CMK (cell line): ENCODE data around the gene SH3RF1.

Experiments used
- DNase-seq: peaks from one replicate; pipeline ENCODE4 v3.0.0-alpha.2; 2010; ENCODE audit warnings: low read depth

The SH3RF1 gene

DNA sequence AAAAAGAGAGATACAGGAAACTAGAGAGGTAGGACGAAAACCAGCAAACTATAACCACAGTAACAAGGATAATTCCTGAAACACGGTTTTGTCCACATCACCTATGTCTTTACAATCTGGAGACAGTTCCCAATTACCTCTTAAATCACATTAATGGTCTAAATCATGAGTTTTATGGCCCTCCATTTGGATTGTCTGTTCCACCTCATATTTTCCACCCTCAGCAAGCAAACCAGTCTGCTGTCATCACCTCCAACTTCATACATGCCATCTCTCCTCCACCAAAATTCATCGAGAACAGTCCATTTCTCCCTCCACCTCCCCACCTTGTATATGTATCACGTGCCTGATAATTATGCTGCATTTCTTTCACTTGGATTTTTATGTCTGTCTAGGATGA lies 107.3 kb downstream of the SH3RF1 start:
- DNase-seq: no peak

DNA sequence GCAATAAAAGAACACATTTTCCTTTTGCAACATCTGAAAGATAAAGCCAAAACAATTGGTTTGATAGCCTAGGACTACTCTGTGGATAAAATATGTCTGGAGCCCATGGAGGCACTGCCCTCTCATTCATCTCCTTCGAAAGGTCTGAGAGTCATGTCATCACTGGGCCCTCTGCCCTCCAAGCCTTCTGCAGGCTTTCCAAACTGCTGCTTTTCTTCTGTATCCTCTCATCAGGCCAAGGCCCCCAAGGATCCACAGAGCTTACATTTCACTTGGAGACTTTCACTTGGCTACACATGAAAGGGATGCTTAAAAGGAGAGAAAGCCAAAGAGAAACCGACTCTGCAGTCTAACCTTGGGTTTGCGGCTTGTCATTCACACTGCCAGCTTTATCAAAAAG lies 109.9 kb downstream of the SH3RF1 start:
- no peak for DNase-seq

DNA sequence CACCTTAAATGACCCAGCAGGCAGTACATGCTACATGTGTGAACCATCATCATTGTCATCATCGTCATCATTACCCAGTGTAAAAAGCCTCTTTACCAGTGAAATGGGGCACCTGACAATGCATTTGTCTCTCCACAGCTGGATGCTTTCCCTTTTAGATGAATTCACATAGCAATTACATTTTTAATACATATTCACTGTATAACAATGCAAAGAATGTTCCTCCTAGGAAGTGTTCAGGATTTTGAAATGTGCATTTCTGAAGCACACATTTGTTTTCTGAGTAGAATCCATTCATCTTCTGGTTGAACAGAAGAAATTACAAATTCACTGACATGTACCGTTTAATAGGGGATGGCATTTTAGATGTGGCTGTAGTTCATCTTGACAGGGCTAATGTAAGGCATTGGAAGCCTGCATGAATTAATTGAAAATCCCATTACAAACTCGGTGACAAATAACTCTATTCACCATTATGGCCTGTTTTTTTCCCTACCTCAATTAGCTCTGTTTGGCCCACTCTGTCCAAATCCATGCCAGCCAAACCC lies 111.1 kb downstream of the SH3RF1 start:
- DNase-seq: no peak

DNA sequence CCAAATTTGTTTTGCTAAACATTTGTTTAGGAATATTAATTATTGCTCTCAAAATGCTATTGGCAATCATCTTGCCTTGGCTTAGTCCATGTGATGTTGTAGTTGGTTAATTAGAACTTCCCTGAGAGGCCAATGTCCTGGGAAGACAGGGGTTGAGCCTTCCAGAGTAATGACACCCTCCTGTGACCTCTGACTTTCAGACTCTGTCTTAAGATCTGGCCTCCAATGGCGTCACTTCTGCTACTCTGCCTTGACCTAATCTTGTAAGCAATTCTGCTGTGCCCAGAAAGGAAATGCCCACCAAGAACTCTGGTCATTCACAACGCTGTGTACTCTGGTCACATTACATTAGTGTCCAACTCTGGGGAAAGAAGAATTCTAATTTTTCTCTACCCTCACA lies 111.9 kb downstream of the SH3RF1 start:
- DNase-seq: no peak

DNA sequence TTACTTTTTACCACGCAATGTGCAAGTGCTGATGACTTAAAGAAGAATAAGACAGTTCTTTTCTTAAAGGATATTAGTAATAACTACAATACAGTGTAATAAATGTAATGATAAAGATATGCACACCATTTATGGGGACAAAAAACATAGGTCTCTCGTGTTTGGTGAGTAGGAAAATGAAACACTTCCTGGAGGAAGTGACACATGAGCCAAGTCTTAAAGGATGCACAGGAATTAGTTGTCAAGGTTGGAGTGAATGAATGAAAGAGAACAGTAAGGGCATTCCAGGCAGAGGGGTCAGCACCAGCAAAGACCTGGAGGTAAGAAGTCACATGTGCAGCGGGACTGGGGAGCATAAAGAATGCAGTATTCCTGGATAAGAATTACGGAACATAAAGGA lies 112.7 kb downstream of the SH3RF1 start:
- DNase-seq: no peak

DNA sequence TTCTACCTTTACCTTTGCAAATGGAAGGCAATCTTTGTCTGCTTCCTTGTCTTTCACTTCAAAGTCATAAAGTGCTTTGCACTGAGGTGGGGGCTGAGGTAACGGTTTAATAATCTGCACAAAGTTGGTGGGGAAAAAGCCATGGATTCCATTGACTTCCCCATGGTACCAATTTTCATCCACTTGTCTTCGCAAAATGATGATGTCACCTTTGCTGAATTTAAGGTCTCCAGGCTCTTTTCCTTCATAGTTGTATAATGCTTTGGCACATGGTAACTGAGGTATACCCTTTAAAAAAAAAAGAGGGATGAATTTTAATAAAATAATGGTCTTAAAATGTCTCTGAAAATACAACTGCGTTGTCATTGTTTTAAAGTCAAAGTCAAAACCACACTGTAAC lies 114.4 kb downstream of the SH3RF1 start:
- no peak for DNase-seq

DNA sequence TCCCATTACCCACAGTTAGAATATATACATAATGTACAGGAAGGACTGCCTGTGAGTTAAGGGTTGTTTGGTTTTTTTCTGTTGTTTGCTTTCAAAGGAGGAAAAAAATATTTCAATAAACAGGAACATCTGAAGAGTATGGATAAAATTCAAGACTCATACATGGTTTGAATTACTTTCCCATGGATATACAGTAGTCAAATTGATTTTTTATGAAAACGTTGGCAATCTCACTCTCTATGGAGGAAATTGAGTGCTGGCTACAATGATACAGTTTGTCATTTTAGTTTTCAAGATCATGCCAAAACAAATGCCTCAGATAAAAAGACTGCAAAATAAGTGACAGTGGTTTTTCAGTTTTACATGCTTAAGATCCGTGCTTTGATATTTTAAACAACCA lies 116.6 kb downstream of the SH3RF1 start:
- DNase-seq: no peak

DNA sequence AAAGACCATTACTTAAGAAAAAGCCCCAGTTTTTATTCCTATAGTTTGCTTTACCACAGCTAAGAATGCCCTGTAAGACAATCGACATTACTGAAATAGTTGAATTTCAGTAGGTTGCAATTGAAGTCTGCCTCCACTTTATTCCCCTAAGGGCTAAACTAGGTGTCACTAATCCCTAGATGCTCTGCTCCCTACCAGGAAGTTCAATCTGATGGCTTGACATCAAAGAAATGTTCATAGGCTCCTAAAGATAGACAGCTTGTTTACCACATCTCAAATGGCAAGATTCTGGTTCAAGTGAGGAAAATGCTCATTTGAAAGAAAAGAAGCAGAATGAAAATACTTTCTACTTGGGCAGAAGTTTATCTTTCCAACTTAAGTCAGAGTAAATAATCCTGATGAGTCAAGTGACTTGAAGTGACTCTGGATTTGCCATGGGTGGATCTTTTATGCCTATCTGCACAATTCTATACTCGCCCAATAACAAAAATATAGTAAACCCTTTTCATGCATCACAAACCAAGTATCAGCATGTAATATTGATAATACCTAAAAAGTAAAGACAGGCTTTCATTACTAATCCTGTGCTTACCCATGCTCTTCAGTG lies 117.2 kb downstream of the SH3RF1 start:
- no peak for DNase-seq

DNA sequence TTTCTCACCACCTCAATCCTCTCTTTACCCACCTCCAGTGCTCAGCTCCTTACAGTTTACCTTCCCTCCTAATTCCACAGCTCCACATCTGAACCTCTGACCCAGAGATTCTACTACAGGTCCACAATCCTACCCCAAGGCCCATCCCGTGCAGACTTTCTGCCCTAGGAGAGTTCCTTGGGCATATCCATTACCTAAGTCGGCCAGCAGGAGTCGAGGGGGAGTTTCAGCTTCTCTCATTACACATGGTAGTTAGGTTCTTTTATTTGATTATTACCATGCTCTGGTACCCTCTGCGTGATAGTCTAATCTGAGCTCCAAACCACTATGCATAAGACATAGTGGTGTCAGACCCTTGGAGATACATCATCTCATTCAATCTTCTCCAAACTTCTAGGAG lies 117.9 kb downstream of the SH3RF1 start:
- DNase-seq: no peak

DNA sequence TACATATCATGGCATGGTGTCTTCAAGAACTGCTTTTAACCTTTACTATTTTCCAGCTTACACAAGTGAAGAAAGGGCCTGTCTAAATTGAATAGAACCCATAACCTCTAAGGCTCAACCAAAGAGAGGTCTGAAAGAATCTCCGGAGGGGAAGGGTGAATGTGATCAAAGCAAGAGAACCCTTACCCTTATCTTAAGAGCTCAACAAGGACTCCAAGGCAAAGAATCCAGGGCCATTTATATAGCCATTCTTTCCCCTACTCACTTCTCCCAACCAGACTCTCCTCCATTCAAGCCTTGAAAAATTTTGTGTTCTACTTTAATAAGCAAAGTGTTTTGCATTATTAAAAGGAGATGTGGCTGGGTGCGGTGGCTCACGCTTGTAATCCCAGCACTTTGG lies 118.7 kb downstream of the SH3RF1 start:
- DNase-seq: no peak

DNA sequence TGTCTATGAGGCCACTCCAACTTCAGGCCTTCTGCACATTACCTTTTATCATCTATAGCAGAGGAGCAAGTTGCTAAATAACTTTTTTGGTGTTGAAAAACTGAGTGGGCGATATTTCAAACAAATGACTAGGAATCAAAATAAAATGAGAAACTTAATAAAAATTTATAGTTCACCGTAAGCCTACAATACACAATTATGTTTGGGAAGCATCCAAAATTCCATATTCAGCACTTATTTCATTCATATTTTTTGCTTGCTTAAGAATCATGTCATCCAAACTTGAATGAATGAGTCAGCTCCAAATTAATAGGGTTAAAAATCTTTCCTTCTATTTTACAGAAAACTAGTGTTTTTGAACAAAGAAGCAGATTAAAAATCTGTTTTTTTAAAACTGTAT lies 119.1 kb downstream of the SH3RF1 start:
- no peak for DNase-seq

DNA sequence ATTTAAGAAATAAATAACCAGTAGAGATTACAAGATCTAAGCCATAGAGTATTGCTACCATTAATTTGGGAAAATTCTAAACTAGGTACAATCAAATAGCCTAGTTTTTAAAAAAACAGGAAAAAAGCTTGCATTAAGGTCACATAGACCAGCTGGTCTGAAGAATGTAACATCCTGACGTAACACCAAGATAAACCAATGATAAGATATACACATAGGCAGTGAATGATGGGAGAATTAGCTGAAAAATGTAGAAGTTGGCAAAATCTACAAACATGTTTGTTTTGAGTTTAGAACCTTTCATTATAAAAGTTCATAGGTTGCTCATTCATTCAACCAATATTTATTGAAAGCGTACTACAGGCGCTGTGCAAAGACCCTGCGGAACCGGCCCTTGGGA lies 120.0 kb downstream of the SH3RF1 start:
- no peak for DNase-seq

DNA sequence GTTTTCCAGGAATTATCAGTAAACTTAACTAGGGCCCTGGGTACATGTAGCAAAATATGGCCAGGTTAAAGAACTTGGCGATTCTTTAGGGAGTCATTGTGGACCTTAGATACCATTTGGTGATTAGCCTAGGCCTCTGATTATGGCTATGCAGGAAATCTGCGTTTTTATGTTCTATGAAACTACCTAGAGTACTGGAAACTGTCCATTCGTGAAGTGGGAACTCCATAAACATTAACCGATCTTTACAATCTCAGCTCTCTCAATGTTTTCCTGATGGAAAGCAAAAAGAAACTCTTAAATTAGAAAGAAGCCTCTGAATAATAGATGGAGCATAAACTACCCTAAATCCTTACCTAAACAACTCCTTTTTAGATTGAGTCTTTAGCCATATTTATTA lies 121.9 kb downstream of the SH3RF1 start:
- DNase-seq: no peak

DNA sequence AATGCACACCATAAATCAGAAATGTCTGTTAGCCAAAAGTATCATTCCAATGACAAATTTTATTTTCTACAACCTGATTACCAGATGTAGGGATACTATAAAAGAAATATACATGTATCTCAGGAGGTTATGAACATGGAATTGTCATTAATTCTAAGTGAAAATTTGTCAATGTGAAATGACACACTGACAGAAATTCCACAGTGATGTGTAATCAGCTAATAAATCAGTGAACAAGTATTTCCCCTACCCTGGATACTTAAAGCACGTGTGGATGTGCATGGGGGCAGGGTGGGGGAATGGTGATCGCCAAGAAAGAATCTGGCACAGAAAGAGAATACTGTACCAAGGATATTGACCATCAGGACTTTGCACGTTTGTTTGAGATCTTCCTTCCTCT lies 123.6 kb downstream of the SH3RF1 start:
- no peak for DNase-seq

DNA sequence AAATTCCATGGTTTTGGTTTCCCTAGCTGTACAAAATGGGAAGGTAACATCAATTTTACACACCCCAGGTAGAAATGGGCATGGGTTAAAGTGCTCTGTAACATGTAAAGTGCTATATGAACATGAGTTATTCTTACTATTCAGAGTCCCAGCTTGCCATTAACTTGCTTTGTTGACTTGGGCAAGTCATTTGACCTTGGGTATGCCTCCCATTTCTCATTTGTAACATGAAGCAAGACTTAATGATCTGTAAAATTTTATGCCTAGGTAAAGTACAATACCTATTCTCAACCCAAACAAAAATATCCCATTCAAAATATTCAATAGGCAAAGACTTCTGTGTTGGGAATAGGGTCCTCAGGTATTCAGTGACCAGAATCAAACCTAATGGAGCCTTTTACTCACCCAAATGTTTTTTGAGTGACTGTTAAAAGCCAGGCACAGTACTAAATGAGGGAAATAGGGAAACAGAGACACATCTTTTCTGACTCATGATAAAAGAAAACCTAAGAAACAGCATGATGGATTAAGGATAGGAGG lies 126.6 kb downstream of the SH3RF1 start:
- DNase-seq: no peak

DNA sequence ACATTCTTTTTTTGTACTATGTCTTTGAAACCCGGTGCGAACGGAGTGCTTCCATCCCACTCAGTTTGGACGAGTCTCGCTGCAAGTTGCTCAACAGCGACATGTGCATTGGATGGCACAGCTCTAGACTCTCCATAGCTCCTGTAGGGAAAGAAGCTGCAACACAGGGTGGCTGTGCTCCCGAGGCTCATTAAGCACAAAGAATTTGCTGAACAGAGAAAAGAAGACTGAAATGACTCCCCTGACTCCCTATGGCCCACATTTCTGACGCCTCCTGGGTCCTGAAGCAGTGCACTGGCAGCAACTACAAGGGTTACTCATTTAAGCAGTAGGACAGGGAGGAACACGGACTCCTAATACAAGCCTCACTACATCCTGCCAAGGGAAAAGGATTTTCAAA lies 127.4 kb downstream of the SH3RF1 start:
- no peak for DNase-seq

DNA sequence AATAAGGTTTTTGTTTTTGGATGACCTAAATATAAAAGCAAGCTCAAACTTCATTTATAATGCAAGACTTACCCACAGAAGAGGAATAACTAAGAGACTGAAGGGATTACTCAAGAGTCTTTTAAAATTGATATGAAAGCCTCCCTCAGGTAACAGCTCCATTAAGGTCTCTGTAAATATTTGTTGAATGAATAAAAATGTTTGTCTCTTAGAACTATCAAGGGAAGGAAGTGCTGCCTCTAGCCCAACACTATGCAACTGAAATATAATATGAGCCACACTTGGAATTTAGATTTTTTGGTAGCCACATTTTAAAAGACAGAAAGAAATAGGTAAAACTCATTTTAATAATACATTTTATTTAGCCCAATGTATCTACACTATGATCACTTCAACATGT lies 127.8 kb downstream of the SH3RF1 start:
- no peak for DNase-seq

DNA sequence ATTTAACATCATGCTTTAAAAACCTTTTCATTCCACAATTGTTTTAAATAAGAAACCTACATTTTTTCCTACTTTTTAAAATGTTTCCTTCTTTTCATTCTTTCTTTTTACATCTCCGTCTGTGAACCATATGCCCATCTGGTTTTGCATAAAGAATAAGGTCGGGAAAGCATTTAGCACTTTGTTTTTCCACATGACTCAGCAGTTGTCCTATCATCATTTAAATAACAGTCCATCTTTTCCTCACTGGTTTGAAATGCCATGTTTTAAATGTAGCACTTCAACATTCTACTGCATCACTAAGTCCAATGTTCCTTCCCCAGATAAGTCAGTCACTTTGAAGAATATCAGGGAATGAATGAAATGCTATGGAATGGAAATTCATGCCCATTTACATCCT lies 128.4 kb downstream of the SH3RF1 start:
- no peak for DNase-seq

DNA sequence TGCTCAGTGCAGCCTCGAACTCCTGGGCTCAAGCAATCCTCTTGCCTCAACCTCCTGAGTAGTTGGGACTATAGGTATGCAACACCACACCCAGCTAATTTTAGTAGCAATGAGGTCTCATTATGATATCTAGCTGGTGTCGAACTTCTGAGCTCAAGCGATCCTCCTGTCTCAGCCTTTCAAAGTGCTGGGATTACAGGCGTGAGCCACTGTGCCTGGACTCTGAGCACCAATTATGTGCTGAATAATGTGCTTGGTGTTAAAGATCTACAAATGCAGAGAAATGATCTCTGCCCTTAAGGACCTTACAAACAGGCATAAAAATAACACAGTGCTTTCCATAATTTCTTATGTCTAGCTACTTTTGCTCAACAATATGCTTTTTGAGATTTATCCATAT lies 131.7 kb downstream of the SH3RF1 start:
- no peak for DNase-seq

DNA sequence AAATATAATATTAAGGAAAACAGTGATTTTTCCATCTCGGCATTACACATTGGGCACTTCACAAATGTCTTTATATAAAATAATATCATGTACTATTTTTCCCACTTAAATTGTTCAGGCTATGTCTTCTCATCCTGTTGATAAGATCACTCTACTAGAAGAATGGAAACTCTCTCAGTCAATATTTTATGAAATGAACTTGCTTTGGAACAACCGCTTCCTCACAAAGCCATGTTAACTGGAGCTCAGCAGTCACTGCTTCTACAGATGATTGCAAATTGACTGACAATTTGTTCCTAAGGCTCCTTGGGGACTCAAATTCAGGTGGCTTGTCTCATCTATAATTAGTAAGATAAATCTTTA lies 133.2 kb downstream of the SH3RF1 start:
- DNase-seq: no peak

DNA sequence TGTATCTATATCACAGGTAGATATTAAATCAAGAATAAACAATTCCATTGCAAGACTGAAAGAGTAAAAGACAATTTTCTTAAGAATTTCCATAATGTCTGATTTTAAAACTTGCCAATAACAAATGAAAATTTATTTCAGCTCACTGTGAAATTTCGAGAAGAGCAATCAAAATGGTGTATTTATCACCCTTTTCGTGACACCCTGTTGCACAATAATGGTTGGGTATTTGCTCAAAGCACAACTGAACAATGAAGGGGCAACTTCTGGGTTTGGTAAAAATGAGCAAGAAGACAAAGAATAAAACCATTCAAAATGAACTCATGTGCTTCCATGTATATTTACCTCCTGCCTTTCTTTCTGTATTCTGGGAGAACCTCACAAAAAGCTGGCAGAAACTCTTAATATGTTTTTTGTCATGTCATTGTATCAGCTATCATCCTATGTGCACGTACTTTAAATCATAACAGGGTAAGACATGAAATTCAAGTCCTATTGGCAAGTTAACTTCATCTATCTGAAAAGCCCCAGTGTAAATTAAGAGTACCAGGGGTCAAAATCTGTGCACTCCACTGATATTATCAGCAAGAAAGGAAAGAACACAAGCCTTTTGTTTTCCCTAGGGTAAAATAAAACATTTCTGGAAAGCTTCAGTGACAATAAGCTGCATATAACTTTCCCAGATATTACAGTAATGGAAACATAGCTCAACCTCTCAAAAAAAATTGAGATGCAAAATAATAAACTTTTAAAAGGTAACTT lies 133.8 kb downstream of the SH3RF1 start:
- DNase-seq: no peak

DNA sequence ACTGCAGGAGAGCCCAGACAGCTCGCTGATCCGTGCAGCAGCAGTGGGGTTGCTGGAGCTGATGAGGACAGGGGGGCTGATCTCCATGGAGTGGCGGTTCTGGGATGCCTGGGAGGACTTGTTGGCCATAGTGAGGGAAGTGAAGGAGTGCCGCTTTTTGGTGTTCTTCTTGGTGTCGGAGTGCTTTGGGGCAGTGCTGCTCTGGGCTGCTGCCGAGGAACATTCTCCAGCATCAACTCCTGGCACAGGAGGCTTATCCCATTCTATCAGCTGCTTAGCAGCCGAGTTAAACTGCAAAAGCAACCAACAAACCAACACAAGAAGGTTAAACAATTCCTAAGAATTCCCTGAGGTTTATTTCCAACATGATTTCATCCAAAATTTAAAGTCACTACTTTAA lies 134.4 kb downstream of the SH3RF1 start:
- no peak for DNase-seq

DNA sequence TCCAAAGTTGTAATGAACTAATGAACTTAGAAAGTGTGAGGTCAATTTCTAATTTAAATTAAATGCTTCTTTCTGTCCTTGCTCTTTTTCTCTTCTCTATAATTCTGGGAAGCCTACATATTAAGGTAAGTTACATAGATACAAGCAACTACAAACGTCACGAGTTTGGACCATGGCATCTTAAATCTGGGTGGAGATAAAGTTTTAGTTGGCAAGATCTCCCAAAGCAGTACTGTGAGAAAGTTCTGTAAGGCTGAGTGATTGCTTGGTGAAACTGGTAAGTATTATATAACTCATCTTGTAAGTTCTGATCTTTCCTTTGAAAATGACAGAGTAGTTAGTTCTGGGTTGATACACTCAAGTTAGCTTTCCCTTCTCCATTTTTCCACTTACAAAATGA lies 135.0 kb downstream of the SH3RF1 start:
- no peak for DNase-seq

DNA sequence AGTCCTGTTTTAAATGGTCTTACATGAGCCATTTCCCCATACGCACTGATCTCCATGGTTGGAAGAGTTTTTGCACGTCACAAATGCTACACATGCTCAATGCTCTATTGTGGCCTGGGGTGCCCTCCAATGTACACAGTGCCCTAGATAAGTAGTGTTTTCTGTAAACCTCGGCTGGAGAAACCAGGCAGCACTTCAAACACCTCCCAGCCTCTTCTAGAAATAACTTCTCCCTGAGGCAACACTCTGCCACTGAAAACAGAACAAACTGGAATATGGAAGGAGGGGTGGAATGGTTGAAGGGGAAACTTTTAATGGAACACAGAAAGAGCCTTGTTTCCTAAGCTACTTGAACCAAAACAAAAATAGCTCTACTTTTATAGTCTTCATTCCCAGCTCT lies 136.8 kb downstream of the SH3RF1 start:
- no peak for DNase-seq
